ENCODE results near the gene CD27. TPM values are rescaled to one million over a fixed set of nuclear protein-coding genes. Genes with fewer than 3 reads are reported as not detected.

Gene CD27
- total RNA-seq, result 0.34 TPM in 1 of 2 replicates, not detected in the other

GRCh38 chr12:6444704-6445688 lies at the start of gene CD27:
Gene CD27 (plus strand): TSS chr12:6444955. CDS start chr12:6445096, 141 bp downstream.

GRCh38 chr12:6451348-6452244 lies 6.8 kb downstream of the CD27 start, which contains the start of gene TAPBPL:
Gene TAPBPL (plus strand): TSS chr12:6452042. CDS start chr12:6452249, 207 bp downstream.

GRCh38 chr12:6470375-6471163 lies 25.8 kb downstream of the CD27 start, which contains the start of gene VAMP1:
Gene VAMP1 (minus strand): TSS chr12:6470677. CDS start chr12:6470531, 146 bp downstream.

GRCh38 chr12:6492838-6493496 lies 48.2 kb downstream of the CD27 start, which contains the start of gene MRPL51:
Gene MRPL51 (minus strand): TSS chr12:6493262. CDS start chr12:6493136, 126 bp downstream.

GRCh38 chr12:6493497-6494257 lies 48.9 kb downstream of the CD27 start, which contains the start of gene NCAPD2:
Gene NCAPD2 (plus strand): TSS chr12:6494102. CDS start chr12:6495099, 997 bp downstream.

Other genes with a start within 250 kb of the CD27 start
- 283 and 455 TPM in 2 replicates for gene CD9, start 244.6 kb upstream of the CD27 start, total RNA-seq
- gene PLEKHG6, start 134.3 kb upstream of the CD27 start, total RNA-seq, result 0.09 and 0.63 TPM in 2 replicates
- gene TNFRSF1A, start 102.9 kb upstream of the CD27 start, total RNA-seq, result 104 and 106 TPM in 2 replicates
- 0.16 and 0.34 TPM in 2 replicates for gene SCNN1A, start 69.4 kb upstream of the CD27 start, total RNA-seq
- 40.0 and 40.4 TPM in 2 replicates for gene LTBR, start 60.8 kb upstream of the CD27 start, total RNA-seq
- 11.0 and 15.4 TPM in 2 replicates for gene TAPBPL, start 7.1 kb downstream of the CD27 start, total RNA-seq
- gene VAMP1, start 25.7 kb downstream of the CD27 start, total RNA-seq, result 17.0 and 18.9 TPM in 2 replicates
- gene MRPL51, start 48.3 kb downstream of the CD27 start, total RNA-seq, result 115 and 174 TPM in 2 replicates
- 16.9 and 28.1 TPM in 2 replicates for gene NCAPD2, start 49.1 kb downstream of the CD27 start, total RNA-seq
- 6,052 and 6,940 TPM in 2 replicates for gene GAPDH, start 89.6 kb downstream of the CD27 start, total RNA-seq
- gene IFFO1, start 111.1 kb downstream of the CD27 start, total RNA-seq, result 15.8 and 25.7 TPM in 2 replicates
- 9.5 and 10.9 TPM in 2 replicates for gene NOP2, start 123.3 kb downstream of the CD27 start, total RNA-seq
- gene CHD4, start 162.4 kb downstream of the CD27 start, total RNA-seq, result 177 and 244 TPM in 2 replicates
- gene LPAR5, start 191.0 kb downstream of the CD27 start, total RNA-seq, result not detected in 2 replicates
- gene ACRBP, start 202.5 kb downstream of the CD27 start, total RNA-seq, result 0.16 and 0.34 TPM in 2 replicates
- 41.0 and 41.6 TPM in 2 replicates for gene ING4, start 218.2 kb downstream of the CD27 start, total RNA-seq
- 9.6 and 10.8 TPM in 2 replicates for gene ZNF384, start 244.4 kb downstream of the CD27 start, total RNA-seq

All from bronchial smooth muscle cell (primary cell).